ENCODE data around the gene JARID2.

The JARID2 gene

GRCh38 chr6:15430186-15430585, 184.3 kb downstream of the JARID2 start:
- Histone ChIP-seq H2AFZ (ENCODE audit: low read depth, low read length, severe bottlenecking) (no peak overlapping the region), H4K20me1 (ENCODE audit: low read depth, low read length) (no peaks in the 10 kb centered on the region), H3K36me3 (ENCODE audit: low read length) (no peaks in the 10 kb centered on the region), H3K9ac (ENCODE audit: low read length) (no peak overlapping the region), H3F3A (ENCODE audit: insufficient read depth) (no peaks in the 10 kb centered on the region), H3K4me3 (ENCODE audit: insufficient read depth, low read length, poor library complexity, severe bottlenecking) (no peak overlapping the region), H3K9me3 (ENCODE audit: insufficient read depth, low read length) (no peaks in the 10 kb centered on the region), H3K4me2 (ENCODE audit: low read depth, low read length, poor library complexity, severe bottlenecking) (no peak overlapping the region), H3K27ac (ENCODE audit: low read depth, low read length) (no peak overlapping the region), H3K27me3 (ENCODE audit: low read length) (no peaks in the 10 kb centered on the region), H3K9me2 (replicated peaks; ENCODE audit: insufficient read depth, low read length) (no peaks in the 10 kb centered on the region), H3K79me2 (ENCODE audit: insufficient read depth, low read length) (no peaks in the 10 kb centered on the region)
- TF ChIP-seq CTCF (IDR thresholded peaks at IDR 0.05; ENCODE audit: insufficient read depth, low read length, poor library complexity, severe bottlenecking) (no peak), EZH2phosphoT487 (conservative IDR thresholded peaks at IDR 0.05; ENCODE audit: low read length) (no peak)

GRCh38 chr6:15430931-15431405, 185.1 kb downstream of the JARID2 start:
- Histone ChIP-seq H3K79me2 (ENCODE audit: insufficient read depth, low read length) (no peaks in the 10 kb centered on the region), H3K9me3 (ENCODE audit: insufficient read depth, low read length) (no peaks in the 10 kb centered on the region), H3F3A (ENCODE audit: insufficient read depth) (no peaks in the 10 kb centered on the region), H3K36me3 (ENCODE audit: low read length) (no peaks in the 10 kb centered on the region), H3K4me2 (ENCODE audit: low read depth, low read length, poor library complexity, severe bottlenecking) (no peak overlapping the region), H3K27me3 (ENCODE audit: low read length) (no peaks in the 10 kb centered on the region), H3K27ac (ENCODE audit: low read depth, low read length) (no peak overlapping the region), H3K4me3 (ENCODE audit: insufficient read depth, low read length, poor library complexity, severe bottlenecking) (no peak overlapping the region), H2AFZ (ENCODE audit: low read depth, low read length, severe bottlenecking) (no peak overlapping the region), H3K9ac (ENCODE audit: low read length) (no peak overlapping the region), H4K20me1 (ENCODE audit: low read depth, low read length) (no peaks in the 10 kb centered on the region), H3K9me2 (replicated peaks; ENCODE audit: insufficient read depth, low read length) (no peaks in the 10 kb centered on the region)
- TF ChIP-seq EZH2phosphoT487 (conservative IDR thresholded peaks at IDR 0.05; ENCODE audit: low read length) (no peak), CTCF (IDR thresholded peaks at IDR 0.05; ENCODE audit: insufficient read depth, low read length, poor library complexity, severe bottlenecking) (no peak)

GRCh38 chr6:15431762-15432483, 186.1 kb downstream of the JARID2 start:
- Histone ChIP-seq H3K4me3 (ENCODE audit: insufficient read depth, low read length, poor library complexity, severe bottlenecking) (no peak overlapping the region), H2AFZ (ENCODE audit: low read depth, low read length, severe bottlenecking) (no peak overlapping the region), H3K9me2 (replicated peaks; ENCODE audit: insufficient read depth, low read length) (no peaks in the 10 kb centered on the region), H3K9ac (ENCODE audit: low read length) (no peak overlapping the region), H3K4me2 (ENCODE audit: low read depth, low read length, poor library complexity, severe bottlenecking) (no peak overlapping the region), H3K27ac (ENCODE audit: low read depth, low read length) (no peak overlapping the region), H3F3A (ENCODE audit: insufficient read depth) (no peaks in the 10 kb centered on the region), H3K79me2 (ENCODE audit: insufficient read depth, low read length) (no peaks in the 10 kb centered on the region), H4K20me1 (ENCODE audit: low read depth, low read length) (no peaks in the 10 kb centered on the region), H3K36me3 (ENCODE audit: low read length) (no peaks in the 10 kb centered on the region), H3K9me3 (ENCODE audit: insufficient read depth, low read length) (no peaks in the 10 kb centered on the region), H3K27me3 (ENCODE audit: low read length) (no peaks in the 10 kb centered on the region)
- TF ChIP-seq CTCF (IDR thresholded peaks at IDR 0.05; ENCODE audit: insufficient read depth, low read length, poor library complexity, severe bottlenecking), result no peak
- no peak for TF ChIP-seq EZH2phosphoT487 (conservative IDR thresholded peaks at IDR 0.05; ENCODE audit: low read length)

Measured in SU-DHL-6 (cell line).